GM12875 (cell line): ENCODE results near the gene VPS33A.
"Not testable (repeated sequence)": the region's sequence is repeated elsewhere in the genome, so short reads cannot be mapped to it uniquely, and the experiment has no call there.

ENCODE experiments used
- H3K4me3 ChIP-seq: one replicate; pipeline ENCODE4 v1.5.1; 2011; ENCODE audit warnings: low read depth, low read length, control low read depth
- TF ChIP-seq, protein P1 (sequence below): IDR thresholded peaks from 2 replicates; pipeline ENCODE4 v1.5.1; 2011; ENCODE audit warnings: low read depth, mild to moderate bottlenecking, control low read depth, inconsistent platforms, low read length, moderate library complexity, borderline replicate concordance; ENCODE audit not compliant: insufficient read depth

Gene VPS33A

DNA sequence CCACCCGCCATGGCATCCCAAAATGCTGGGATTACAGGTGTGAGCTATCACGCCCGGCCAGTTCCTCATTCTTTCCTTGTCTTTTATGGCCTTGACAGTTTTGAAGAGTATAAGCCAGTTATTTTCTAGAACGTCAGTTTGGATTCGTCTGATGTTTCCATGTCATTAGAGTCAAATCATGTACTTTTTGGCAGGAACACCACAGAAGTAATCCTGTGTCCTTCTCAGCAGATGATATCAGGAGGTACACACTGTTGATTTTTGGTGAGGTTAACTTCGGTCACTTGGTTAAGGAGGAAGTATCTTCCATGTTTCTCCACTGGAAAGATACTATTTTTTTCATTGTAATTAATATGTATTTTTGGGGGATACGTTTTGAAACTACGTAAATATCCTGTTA is 25.1 kb upstream of the VPS33A start:
- H3K4me3 ChIP-seq = no peak overlapping the region
- TF ChIP-seq, protein P1, sequence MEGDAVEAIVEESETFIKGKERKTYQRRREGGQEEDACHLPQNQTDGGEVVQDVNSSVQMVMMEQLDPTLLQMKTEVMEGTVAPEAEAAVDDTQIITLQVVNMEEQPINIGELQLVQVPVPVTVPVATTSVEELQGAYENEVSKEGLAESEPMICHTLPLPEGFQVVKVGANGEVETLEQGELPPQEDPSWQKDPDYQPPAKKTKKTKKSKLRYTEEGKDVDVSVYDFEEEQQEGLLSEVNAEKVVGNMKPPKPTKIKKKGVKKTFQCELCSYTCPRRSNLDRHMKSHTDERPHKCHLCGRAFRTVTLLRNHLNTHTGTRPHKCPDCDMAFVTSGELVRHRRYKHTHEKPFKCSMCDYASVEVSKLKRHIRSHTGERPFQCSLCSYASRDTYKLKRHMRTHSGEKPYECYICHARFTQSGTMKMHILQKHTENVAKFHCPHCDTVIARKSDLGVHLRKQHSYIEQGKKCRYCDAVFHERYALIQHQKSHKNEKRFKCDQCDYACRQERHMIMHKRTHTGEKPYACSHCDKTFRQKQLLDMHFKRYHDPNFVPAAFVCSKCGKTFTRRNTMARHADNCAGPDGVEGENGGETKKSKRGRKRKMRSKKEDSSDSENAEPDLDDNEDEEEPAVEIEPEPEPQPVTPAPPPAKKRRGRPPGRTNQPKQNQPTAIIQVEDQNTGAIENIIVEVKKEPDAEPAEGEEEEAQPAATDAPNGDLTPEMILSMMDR = no peak

DNA sequence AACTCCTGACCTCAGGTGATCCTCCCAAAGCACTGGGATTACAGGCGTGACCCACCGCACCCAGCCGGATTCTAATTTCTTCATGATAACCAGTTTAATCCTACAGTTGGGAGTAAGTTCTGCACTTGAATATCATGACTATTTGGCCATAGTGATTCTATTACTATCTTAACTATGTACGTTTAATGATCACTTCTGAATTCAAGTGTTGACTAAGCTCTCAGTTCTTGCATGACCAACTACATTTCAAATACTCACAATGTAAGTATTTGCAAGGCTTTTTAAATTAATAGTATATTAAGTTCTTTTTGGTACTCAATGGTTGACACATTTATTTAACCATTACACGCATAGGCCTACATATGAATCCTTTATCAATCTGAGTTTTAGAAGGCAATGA is 17.4 kb upstream of the VPS33A start:
- TF ChIP-seq, protein P1 = no peak
- H3K4me3 ChIP-seq = no peak overlapping the region

DNA sequence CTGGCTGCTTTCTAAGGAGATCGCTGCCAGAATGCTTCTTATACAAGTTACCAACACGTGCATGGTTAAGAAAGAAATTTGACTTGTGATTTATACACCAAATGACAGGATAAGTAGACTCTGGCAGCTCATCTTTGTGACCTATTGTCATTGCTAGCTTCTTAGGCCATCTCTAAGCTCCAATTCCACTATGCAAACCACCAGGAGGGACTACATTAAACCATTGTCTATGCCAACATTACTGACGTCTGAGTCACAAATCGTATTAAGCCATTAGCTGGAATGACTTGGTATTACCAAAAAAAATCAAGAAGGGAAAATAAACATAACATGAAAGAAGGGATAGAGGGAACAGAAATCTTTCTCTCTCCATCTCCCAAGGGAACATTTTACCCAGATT is 15.8 kb upstream of the VPS33A start:
- TF ChIP-seq, protein P1 = no peak
- H3K4me3 ChIP-seq = no peak overlapping the region

DNA sequence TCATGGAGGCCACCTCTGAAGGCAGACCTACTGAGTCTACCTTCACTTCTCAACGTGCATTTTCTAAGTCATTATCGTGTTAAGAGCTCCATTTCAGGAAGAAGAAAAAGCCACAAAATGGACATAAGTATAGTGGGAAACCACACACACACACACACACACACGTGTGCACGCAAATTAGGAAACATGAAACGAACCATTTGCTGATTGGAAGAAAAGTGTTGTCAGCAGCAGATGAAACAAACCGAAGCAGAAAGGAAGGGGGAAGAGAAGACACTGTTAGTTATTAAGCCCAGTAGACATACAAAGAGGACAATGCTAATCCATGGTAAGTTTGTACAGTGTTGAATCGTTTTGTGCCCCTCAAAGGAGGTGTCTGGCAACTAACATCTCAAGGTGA is 9.9 kb upstream of the VPS33A start:
- TF ChIP-seq, protein P1 = no peak
- H3K4me3 ChIP-seq = no peak overlapping the region

DNA sequence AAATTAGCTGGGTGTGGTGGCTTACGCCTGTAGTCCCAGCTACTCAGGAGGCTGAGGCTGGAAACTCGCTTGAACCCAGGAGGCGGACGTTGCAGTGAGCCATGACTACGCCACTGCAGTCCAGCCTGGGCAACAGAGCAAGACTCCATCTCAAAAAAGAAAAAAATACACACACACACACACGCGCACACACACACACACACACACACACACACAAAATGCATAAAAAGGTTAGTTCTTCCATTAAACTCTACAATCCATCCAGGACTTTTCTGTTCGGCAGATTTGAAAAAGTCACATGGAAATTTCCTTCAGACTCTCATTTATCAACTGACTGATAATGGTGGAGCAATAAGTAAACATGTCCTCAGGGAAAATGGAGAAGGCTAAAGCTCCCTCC is 9.2 kb upstream of the VPS33A start:
- TF ChIP-seq, protein P1 = no peak
- no peak overlapping the region for H3K4me3 ChIP-seq

DNA sequence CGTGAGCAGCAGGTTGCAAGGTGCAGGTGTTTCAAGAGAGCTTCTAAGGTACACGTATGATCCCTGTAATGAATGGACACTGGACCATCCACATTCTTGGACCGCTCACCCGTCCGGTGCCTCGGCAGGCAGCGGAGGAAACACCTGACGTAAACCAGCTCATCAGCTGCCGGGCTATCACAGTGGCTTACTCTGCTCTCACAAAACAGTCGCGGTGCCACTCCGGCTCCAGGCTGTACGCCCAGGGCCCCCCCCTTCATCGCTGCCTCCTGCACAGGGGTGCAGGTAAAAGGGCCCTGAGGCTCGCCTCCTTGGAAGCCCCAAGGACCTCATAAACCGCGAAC is 436 bp downstream of the VPS33A start:
- TF ChIP-seq, protein P1 = no peak
- peak overlapping the region; percentile 92 for H3K4me3 ChIP-seq

DNA sequence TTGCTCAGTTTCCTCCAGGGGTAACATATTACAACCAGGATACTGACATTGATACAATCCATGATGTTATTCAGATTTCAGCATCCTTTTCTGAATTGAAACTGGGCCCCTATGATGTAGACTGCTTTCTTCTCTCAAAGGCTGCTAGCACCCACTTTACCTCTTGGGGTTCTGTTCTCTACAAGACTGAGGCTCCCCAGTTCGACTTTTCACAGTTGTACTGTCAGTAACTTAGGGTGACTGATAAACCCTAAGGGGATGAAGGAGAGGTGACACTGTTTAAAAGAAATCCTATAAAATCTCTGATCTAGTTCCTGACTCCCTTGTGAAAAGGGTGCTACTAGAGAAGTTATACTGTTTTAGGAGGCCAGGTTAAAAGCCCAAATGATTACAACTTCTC is 818 bp downstream of the VPS33A start:
- H3K4me3 ChIP-seq = peak overlapping the region; percentile 92
- TF ChIP-seq, protein P1 = no peak

DNA sequence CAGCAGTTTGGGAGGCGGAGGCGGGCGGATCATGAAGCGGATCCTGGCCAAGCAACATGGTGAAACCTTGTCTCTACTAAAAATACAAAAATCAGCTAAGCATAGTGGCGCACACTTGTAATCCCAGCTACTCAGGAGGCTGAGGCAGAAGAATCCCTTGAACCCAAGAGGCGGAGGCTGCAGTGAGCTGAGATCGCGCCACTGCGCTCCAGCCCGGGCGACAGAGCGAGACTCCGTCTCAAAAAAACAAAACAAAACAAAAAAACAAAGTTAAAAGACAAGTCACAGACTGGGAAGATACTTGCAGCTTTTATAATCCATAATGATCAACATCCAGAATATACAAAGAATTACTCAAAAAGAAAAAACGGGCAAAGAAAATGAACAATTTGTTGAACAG is 5.6 kb downstream of the VPS33A start:
- not testable (repeated sequence) for H3K4me3 ChIP-seq

DNA sequence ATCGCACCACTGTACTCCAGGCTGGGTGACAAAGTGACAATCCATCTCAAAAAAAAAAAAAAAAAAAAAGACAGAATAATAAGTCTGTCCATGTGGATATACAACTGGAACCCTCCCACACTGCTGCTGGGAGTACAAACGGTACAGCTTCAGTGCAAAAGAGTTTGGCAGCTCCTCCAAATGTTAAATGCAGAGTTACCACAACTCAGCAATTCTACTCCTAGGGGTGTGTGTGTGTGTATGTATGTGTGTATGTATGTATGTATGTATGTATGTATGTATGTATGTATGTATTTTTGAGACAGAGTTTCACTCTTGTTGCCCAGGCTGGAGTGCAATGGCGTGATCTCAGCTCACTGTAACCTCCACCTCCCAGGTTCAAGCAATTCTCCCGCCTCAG is 7.4 kb downstream of the VPS33A start:
- H3K4me3 ChIP-seq = not testable (repeated sequence)

DNA sequence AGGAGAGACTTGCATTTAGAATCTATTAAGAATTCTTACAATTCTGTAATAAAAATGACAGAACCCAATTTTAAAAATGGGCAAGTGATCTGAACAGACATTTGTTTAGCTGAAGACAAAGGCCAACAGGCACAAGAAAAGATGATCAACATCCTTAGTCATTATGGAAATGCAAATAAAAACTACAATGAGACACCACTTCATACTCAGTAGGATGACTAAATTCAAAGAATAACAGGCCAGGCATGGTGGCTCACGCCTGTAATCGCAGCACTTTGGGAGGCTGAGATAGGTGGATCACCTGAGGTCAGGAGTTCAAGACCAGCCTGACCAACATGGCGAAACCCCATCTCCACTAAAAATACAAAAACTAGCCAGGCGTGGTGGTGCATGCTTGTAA is 7.8 kb downstream of the VPS33A start:
- H3K4me3 ChIP-seq = not testable (repeated sequence)
